HG03439 (cell line): ENCODE measurements around the gene FBXO11.
"Not testable (repeated sequence)": the region's sequence is repeated elsewhere in the genome, so short reads cannot be mapped to it uniquely, and the experiment has no call there.

ENCODE experiments used
- ATAC-seq: cut with Tn5 transposase; IDR thresholded peaks from one replicate; pipeline ENCODE4 v1.9.1; 2021; ENCODE audit warnings: mild to moderate bottlenecking, moderate library complexity; ENCODE audit not compliant: unreplicated experiment

FBXO11 gene

DNA sequence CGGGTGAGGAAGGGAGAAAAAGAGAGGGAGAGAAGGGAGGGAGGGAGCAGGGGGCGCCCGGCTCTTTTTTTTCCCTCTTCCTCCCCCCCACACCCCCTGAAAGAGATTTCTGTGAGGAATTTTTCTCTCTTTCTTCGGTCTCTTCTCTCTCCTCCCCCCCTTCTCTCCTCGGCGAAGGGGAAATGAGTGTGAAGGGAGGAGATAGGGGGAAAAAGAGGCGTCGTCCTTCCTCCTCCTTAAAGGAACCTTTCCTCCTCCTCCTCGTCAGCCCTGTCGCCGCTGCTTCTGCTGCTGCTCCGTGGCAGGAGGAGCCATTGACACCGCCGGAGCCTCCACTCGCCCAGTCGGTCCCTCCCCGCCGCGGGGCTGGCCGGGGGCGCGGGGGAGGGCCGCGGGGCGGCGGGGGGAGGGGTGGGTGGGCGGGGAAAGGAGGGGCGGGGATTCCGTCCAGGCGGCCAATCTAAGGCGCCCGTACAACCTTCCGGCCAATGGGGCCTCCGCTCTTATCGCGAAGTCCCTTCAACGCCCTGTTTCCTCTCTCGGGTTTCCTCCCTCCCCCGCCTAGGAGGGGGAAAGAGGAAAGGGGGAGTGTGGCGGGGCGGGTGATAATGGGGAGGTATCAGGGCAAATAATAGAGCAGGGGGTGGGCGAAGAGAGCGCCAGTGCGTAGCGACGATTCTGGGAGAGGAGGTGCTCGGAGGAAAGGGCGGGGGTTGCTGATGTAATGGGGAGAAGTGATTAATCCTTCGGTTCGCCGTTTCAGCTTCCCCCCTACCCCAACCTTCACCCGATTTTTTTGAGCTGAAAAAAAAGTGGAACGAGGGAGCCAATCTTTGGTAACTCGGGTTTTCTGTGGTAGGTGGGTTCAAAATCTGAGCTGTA lies at the start of gene FBXO11:
TSS of gene FBXO11 (minus strand) at position 342 of the 882 bp plus-strand sequence. CDS start 778 bp downstream, outside the sequence.
- ATAC-seq = peak; percentile 88

DNA sequence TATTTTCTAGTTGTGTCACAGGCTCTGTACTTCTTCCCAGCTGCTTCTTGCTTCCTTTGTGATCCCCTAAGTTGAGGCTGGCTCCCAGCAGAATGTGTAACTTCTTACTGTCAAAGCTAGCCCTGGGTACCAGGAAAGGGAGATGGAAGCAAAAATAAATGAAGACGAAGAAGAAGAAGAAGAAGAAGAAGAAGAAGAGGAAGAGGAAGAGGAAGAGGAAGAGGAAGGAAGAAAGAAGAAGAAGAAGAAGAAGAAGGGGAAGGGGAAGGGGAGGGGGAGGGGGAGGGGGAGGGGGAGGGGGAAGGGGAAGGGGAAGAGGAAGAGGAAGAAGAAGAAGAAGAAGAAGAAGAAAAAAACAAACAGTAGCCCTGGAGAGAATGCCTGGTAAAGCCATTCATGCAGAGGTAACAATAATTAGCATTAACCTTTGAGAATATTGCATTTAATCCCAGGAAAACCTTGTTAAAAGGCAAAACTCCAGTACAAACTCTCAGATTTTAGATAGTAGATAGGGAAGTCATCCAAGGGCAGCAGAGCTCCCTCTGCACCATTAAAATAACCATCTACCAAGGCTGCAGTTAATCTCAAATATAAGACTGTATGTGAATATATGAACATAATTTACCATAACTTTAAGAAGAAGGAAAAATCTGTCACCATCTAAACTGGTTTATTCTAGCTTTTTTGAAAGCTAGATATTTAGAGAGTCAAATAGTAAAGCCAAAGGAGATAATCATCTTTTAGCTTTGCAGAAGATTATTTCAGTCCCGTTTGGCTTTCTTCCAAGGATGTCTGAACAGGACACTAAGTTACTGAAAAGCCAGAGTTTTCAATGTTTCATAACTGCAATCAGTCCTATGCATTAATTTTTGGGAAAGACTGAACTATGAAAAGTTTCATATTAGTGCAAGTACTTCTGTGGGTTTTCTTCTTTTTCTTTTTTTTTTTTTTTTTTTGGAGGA lies 44.3 kb upstream of the FBXO11 start:
- no peak for ATAC-seq

DNA sequence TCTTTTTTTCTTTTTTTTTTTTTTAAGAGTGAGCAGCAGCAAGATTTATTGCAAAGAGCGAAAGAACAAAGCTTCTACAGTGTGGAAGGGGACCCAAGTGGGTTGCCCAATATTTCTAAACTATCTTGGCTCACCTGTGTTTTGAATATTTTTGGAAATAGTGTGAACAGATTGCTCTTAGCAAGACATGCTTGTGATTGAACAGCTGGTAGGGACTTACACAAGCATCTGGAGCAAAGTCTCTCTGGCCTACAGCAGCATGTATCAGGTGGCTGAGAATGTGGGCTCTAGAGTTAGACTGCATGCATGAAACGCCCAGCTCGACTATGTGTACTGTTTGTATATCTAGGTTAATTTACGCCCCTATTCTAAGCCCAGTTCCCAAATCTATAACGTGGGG lies 40.3 kb upstream of the FBXO11 start:
- ATAC-seq = no peak

DNA sequence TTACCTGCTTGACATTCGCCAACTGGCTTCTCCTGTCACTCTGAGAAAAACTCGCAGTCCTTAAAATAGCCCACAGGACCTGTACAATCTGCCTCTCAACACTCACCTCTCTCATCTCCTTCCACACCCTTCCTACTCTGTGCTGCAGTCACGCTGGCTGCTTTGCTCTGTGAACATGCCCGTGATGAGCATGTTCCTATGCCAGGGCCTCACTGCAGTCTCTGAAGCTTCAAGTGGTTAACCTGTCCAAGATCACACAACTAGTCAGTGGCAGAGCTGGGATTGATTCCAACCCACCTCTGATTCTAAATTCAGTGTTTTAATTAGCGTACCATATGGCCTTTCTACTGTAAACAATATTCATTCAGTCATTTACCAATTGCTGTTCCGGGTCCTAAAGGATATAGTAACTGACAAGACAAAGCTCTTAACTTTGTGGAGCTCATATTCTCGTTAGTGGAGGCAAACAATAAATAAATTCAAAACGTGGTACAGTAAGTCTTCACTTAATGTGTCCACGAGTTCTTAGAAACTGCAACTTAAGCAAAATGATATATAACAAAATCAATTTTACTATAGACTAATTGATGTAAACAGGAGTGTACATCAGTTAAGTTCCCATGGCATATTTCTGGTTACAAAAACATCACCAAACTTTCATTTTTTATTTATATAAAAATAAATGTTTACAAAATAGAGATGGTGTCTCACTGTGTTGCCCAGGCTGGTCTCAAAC lies 38.9 kb upstream of the FBXO11 start:
- no peak for ATAC-seq

DNA sequence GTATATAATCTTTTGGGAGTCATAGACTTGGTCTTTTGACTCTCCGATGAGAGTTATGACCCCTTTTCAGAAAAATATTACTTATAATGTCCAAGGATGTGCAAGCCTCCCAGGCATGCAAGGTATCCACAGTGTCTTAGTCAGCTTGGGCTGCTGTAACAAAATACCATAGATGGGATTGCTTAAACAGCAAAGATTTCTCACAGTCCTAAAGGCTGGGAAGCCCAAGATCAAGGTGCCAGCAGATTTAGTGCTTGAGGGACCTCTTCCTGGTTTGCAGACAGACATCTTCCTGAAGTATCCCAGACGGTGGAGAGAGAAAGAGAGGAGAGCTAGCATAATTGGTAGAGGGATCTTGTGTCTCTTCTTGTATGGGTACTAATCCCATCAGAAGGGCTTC lies 35.6 kb upstream of the FBXO11 start:
- ATAC-seq = no peak

DNA sequence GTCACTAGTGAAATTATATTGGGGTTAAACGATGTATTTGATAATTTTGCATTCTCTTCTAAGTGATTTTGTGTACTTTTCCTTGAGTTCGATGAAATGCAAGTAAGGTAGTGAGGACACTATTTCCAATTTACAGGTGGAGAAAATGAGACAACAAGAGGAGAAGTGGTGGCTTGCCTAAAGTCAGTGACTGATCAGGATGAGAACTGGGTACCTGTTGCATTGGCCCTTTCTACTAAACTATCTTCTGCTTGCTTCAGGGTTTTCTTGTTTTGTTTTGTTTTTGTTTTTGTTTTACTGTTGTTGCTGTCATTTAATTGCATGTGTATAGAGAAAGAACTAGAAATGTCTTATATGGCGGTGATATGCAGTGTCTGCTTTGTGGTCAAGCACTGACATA lies 31.4 kb upstream of the FBXO11 start:
- ATAC-seq = no peak

- ATAC-seq = no peak
Measured at GRCh38 chr2:47935071-47935470, 28.8 kb upstream of the FBXO11 start.

- ATAC-seq = no peak
Measured at GRCh38 chr2:47918043-47918442, 11.7 kb upstream of the FBXO11 start.

DNA sequence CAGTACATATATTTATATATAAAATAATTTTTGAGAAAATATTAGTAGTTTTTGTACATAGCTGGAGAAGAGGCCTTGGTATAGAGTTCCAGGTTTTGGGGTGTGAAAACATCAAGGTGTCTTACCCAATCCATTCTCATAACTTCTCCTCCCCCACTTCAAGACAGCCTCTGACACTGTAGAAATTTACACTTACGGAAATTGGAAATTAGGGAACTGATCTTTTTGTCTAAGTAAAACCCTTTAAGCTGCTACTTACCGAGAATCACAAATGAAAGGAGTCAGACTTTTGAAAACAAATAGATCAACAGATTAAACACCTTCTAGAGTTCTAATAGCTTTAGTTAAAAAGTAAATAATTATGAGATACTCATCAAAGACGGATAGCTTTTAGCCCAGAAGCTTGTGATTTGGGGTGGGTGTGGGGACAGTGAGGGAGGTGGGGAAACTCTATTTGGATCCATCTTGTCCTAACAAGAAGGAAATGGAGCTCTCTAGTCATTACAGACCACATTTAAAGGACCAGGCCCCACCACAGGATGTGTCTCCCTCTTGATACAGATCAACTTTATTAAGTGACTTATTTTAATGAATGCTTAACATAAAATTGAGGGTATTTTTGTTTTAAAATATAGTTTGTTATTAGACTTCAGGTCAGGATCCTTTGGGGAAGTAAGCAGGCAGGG lies 11.1 kb upstream of the FBXO11 start:
- ATAC-seq = no peak

- ATAC-seq = no peak
Measured at GRCh38 chr2:47916412-47916811, 10.1 kb upstream of the FBXO11 start.

GRCh38 chr2:47910662-47911061 lies 4.4 kb upstream of the FBXO11 start:
- ATAC-seq = not testable (repeated sequence)

DNA sequence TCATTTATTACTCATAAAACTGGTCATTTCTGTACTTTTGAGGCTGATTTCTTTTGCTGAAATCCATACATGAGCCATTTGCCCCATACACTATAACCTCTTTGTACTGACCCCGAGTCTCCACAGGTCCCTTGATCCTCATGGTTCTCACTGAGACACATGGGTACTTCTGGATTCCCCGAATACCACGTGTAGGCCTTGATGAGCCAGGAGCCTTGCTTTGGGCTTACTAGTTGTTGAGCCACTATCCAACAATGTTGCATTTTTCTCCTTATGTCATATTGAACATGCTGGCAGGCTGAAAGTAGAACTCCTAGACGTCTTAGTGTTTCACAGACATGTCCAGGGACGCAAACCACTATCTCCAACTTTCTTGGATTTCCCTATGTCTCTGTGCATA lies 2.4 kb upstream of the FBXO11 start:
- no peak for ATAC-seq

GRCh38 chr2:47907039-47907781 lies 912 bp upstream of the FBXO11 start:
- ATAC-seq = peak; percentile 31

GRCh38 chr2:47905386-47906156 lies 727 bp downstream of the FBXO11 start:
- ATAC-seq = peak; percentile 8

GRCh38 chr2:47903781-47904490 lies 2.4 kb downstream of the FBXO11 start:
- no peak for ATAC-seq

DNA sequence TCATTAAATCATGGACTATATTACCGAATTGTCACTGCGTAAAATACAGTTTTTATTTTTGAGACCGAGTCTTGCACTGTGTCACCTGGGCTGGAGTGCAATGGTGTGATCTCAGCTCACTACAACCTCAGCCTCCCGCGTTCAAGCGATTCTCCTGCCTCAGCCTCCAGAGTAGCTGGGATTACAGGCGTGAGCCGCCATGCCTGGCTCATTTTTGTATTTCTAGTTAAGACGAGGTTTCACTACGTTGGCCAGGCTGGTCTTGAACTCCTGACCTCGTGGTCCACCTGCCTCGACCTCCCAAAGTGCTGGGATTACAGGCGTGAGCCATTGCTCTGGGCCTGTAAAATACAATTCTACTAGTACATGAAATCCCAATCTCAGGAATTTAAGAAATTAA lies 4.4 kb downstream of the FBXO11 start:
- not testable (repeated sequence) for ATAC-seq

GRCh38 chr2:47900857-47901256 lies 5.4 kb downstream of the FBXO11 start:
- ATAC-seq = no peak
